Measurements from ENCODE around the gene ZBTB16. TPM values are rescaled to one million over a fixed set of nuclear protein-coding genes. Genes with fewer than 3 reads are reported as not detected.

The ZBTB16 gene
- total and polyA plus RNA-seq, 2 donors (not counting 3 experiments of a cell fraction or from before 2014, with no cell fraction given), result 9.8 to 20.3 TPM

- H3K4me3 ChIP-seq (replicated peaks in 1 of 3; ENCODE audit: insufficient read depth in 1 of 3, low read depth in 1 of 3, low read length in 3 of 3), result no peak overlapping the region
- ChIA-PET CTCF (interaction anchor here (1.3 to 1.7 kb wide), 2 partner anchors 13 to 85 kb away, joined by 3 to 5 read pairs; no protein-coding TSS in a partner anchor), POLR2A (no interaction called here)
- FAIRE-seq (no peak), DNase-seq (ENCODE audit: low read depth, low spot score) (no peak)
- no peak overlapping the region for H3K9ac ChIP-seq (replicated peaks; ENCODE audit: extremely low read depth, insufficient read depth, low read length)
- H3K9me3 ChIP-seq (replicated peaks; ENCODE audit: control insufficient read depth, insufficient read depth, low read length), result no peaks in the 10 kb centered on the region
- H3K9me1 ChIP-seq (replicated peaks; ENCODE audit: control insufficient read depth, extremely low read depth, insufficient read depth, low read length), result no peaks in the 10 kb centered on the region
- no peaks in the 10 kb centered on the region for H3K27me3 ChIP-seq (ENCODE audit: control insufficient read depth in 2 of 2, insufficient read depth in 2 of 2, low read length in 2 of 2)
- H3K27ac ChIP-seq (ENCODE audit: insufficient read depth, low read depth, low read length), result no peak overlapping the region
- H3K4me1 ChIP-seq (ENCODE audit: control insufficient read depth, extremely low read depth, insufficient read depth, low read length), result peaks cover 15% of the 10 kb centered on the region
- dilution Hi-C loops (cut with MboI; ENCODE audit: extremely low pct_ligation_motif_present, low sequenced_read_pairs), result no loop called here
- intact Hi-C loops (cut with micrococcal nuclease), result no loop called here
- no peaks in the 10 kb centered on the region for H4K20me1 ChIP-seq (replicated peaks; ENCODE audit: control insufficient read depth, extremely low read depth, insufficient read depth, low read length)
- H3K36me3 ChIP-seq (ENCODE audit: control insufficient read depth in 2 of 2, extremely low read depth in 1 of 2, insufficient read depth in 2 of 2, low read length in 2 of 2), result no peaks in the 10 kb centered on the region
- no peak overlapping the region for H2AFZ ChIP-seq (ENCODE audit: low read depth, low read length)
- H3K79me2 ChIP-seq (ENCODE audit: control insufficient read depth, insufficient read depth, low read length), result no peaks in the 10 kb centered on the region
- BruUV-seq (replicated peaks), result no TSS peak
- H3K4me2 ChIP-seq (ENCODE audit: insufficient read depth, low read length), result no peak overlapping the region
- TF ChIP-seq MYC (IDR thresholded peaks at IDR 0.05; ENCODE audit: low read depth, low read length) (no peak), JUN (IDR thresholded peaks at IDR 0.05; ENCODE audit: borderline replicate concordance, insufficient read depth, insufficient read length, low read depth) (no peak), FOS (IDR thresholded peaks at IDR 0.05; ENCODE audit: borderline replicate concordance, insufficient read depth, low read length) (no peak), POLR2A (IDR thresholded peaks at IDR 0.05; ENCODE audit: low read depth, low read length) (no peak), POLR2AphosphoS5 (IDR thresholded peaks at IDR 0.05; ENCODE audit: insufficient read depth, low read depth, low read length) (no peak), GATA2 (IDR thresholded peaks at IDR 0.05; ENCODE audit: insufficient read depth, insufficient read length, low read depth, low read length) (no peak), CTCF (IDR thresholded peaks at IDR 0.05; ENCODE audit: extremely low read depth in 1 of 2, insufficient read depth in 1 of 2, low read depth in 1 of 2, low read length in 2 of 2) (no peak), MAX (IDR thresholded peaks at IDR 0.05; ENCODE audit: insufficient read depth, insufficient read length) (no peak)
Observed at GRCh38 chr11:114095899-114096298, 36.4 kb downstream of the ZBTB16 start.

All from endothelial cell of umbilical vein (primary cell).